GM12878 (cell line): ENCODE results near the gene PCDHGB6. TPM values are rescaled to one million over a fixed set of nuclear protein-coding genes. Genes with fewer than 3 reads are reported as not detected.

Experiments used
- CEBPZ ChIP-seq: fragments of 150-350 bp; IDR thresholded peaks from 2 replicates; pipeline ENCODE4 v1.6.1; 2016; ENCODE audit warnings: low read depth, low read length
- ETV6 ChIP-seq, 2 experiments: fragments of 450-650 bp in 1 of 2; IDR thresholded peaks in 1 of 2; conservative IDR thresholded peaks in 1 of 2; 2 replicates each; pipeline ENCODE4 v1.6.1; 2014; ENCODE audit warnings: antibody characterized with exemption in 1 of 2, borderline replicate concordance in 1 of 2, low read depth in 1 of 2, mild to moderate bottlenecking in 1 of 2, moderate library complexity in 1 of 2
- HDAC6 ChIP-seq: fragments of 200-600 bp; sonication (generic); IDR thresholded peaks from one replicate; pipeline ENCODE4 v1.8.0; 2017; ENCODE audit warnings: antibody characterized with exemption; ENCODE audit not compliant: unreplicated experiment
- MEF2A ChIP-seq: IDR thresholded peaks from 2 replicates; pipeline ENCODE4 v1.6.1; 2011; ENCODE audit warnings: low read depth, mild to moderate bottlenecking, low read length, moderate library complexity; ENCODE audit not compliant: insufficient read depth
- MTA2 ChIP-seq: fragments of 450-650 bp; IDR thresholded peaks from 2 replicates; pipeline ENCODE4 v1.6.1; 2016; ENCODE audit warnings: low read depth, mild to moderate bottlenecking, moderate library complexity
- NR2C2 ChIP-seq: IDR thresholded peaks from 2 replicates; pipeline ENCODE4 v1.6.1; 2011; ENCODE audit warnings: borderline replicate concordance, low read depth; ENCODE audit not compliant: control insufficient read depth, insufficient read length
- NR2F1 ChIP-seq: fragments of 450-650 bp; conservative IDR thresholded peaks from 2 replicates; pipeline ENCODE4 v1.6.1; 2017; ENCODE audit warnings: mild to moderate bottlenecking
- RELB ChIP-seq: fragments of 450-650 bp; IDR thresholded peaks from 2 replicates; pipeline ENCODE4 v1.6.1; 2017; ENCODE audit warnings: low read depth, mild to moderate bottlenecking, moderate library complexity
- TARDBP ChIP-seq: IDR thresholded peaks from 2 replicates; pipeline ENCODE4 v1.6.1; 2016; ENCODE audit warnings: borderline replicate concordance
- polyA plus RNA-seq, 11 experiments: library from polyadenylated mRNA; depleted of rRNA in 4 of 11; unstranded in 6 of 11; stranded (reverse) in 5 of 11; fragments of >200 nt; fragmentation: Nextera tagmentation in 4 of 11; fragmentation: Illumina TruSeq in 1 of 11; extraction: Ambion mirVana in 4 of 11; extraction: Trizol in 1 of 11; gene quantifications; 1 replicate in 1 of 11; 2 replicates in 10 of 11; pipeline versions ENCODE4 v1.2.1 to v1.2.3, GENCODE V29; 2011 to 2016; ENCODE audit warnings: inconsistent platforms in 2 of 11, missing spikeins in 2 of 11, low read depth in 1 of 11
- total RNA-seq, 4 experiments: library from RNA; depleted of rRNA in 3 of 4; stranded (reverse); fragments of >200 nt in 3 of 4; fragmentation: Illumina TruSeq in 1 of 4; extraction: Trizol in 1 of 4; gene quantifications; 2 replicates each; pipeline versions ENCODE4 v1.2.1 to v1.2.3, GENCODE V29; 2013 to 2021

Gene PCDHGB6
- total and polyA plus RNA-seq, 10 of the 15 experiments (the other 5 are each of a cell fraction or from before 2014, with no cell fraction given), result 0.07 to 1.0 (median 0.31) TPM

- no peak for TF ChIP-seq MTA2
- TF ChIP-seq NR2C2, result no peak
- TF ChIP-seq CEBPZ, result no peak
- no peak for TF ChIP-seq MEF2A
- no peak for TF ChIP-seq TARDBP
- TF ChIP-seq RELB, result no peak
- no peak for TF ChIP-seq NR2F1
- no peak for TF ChIP-seq HDAC6
- no peak for TF ChIP-seq ETV6 (conservative IDR thresholded peaks at IDR 0.05 in 1 of 2, IDR thresholded peaks at IDR 0.05 in 1 of 2; ENCODE audit: borderline replicate concordance in 1 of 2, low read depth in 1 of 2)
These were observed 15.2 kb upstream of the PCDHGB6 start, which contains the start of gene PCDHGA8 (continued) for GRCh38 chr5:141392429-141393198.
